GM23338 (cell line): ENCODE results near the gene HHAT.

Experiments used
- CREB1 ChIP-seq: fragments of 250-450 bp; sonication (Bioruptor Pico); IDR thresholded peaks from 2 replicates; pipeline ENCODE4 v1.5.0; 2020; ENCODE audit warnings: low read depth, mild to moderate bottlenecking, moderate library complexity
- CTCF ChIP-seq, 2 experiments: fragments of 200-600 bp in 1 of 2; sonication (generic) in 1 of 2; conservative IDR thresholded peaks; 2 replicates each; pipeline versions ENCODE4 v1.5.1 to v1.6.1; 2016 to 2017; ENCODE audit warnings: antibody characterized with exemption in 2 of 2, low read depth in 2 of 2, mild to moderate bottlenecking in 2 of 2, moderate library complexity in 1 of 2
- ETS1 ChIP-seq: IDR thresholded peaks from 2 replicates; pipeline ENCODE4 v1.6.1; 2016; ENCODE audit warnings: antibody characterized with exemption
- EZH2 ChIP-seq: fragments of 200-600 bp; sonication (generic); IDR thresholded peaks from one replicate; pipeline ENCODE4 v1.8.0; 2017; ENCODE audit warnings: antibody characterized with exemption, mild to moderate bottlenecking, low read depth; ENCODE audit not compliant: unreplicated experiment
- EZH2phosphoT487 ChIP-seq: fragments of 200-600 bp; sonication (generic); IDR thresholded peaks from one replicate; pipeline ENCODE4 v1.8.1; 2018; ENCODE audit warnings: antibody characterized with exemption; ENCODE audit not compliant: unreplicated experiment
- JUNB ChIP-seq: IDR thresholded peaks from one replicate; pipeline ENCODE4 v1.6.1; 2016; ENCODE audit warnings: antibody characterized with exemption; ENCODE audit not compliant: unreplicated experiment
- NANOG ChIP-seq: IDR thresholded peaks from 2 replicates; pipeline ENCODE4 v1.6.1; 2016; ENCODE audit warnings: antibody characterized with exemption, borderline replicate concordance
- POLR2AphosphoS5 ChIP-seq: IDR thresholded peaks from 2 replicates; pipeline ENCODE4 v1.6.1; 2016; ENCODE audit warnings: antibody characterized with exemption, low read depth
- REST ChIP-seq: IDR thresholded peaks from one replicate; pipeline ENCODE4 v1.6.1; 2018; ENCODE audit warnings: antibody characterized with exemption; ENCODE audit not compliant: unreplicated experiment
- STAT1 ChIP-seq: IDR thresholded peaks from one replicate; pipeline ENCODE4 v1.6.1; 2016; ENCODE audit warnings: antibody characterized with exemption; ENCODE audit not compliant: unreplicated experiment
- ZNF114 ChIP-seq: fragments of 250-450 bp; sonication (Bioruptor Pico); IDR thresholded peaks from 2 replicates; pipeline ENCODE4 v1.5.0; 2020; ENCODE audit warnings: mild to moderate bottlenecking, moderate library complexity
- ZNF331 ChIP-seq: fragments of 250-450 bp; sonication (Bioruptor Pico); IDR thresholded peaks from 2 replicates; pipeline ENCODE4 v1.5.0; 2020; ENCODE audit warnings: low read depth, mild to moderate bottlenecking, moderate library complexity
- ZNF462 ChIP-seq: fragments of 250-450 bp; sonication (Bioruptor Pico); IDR thresholded peaks from 2 replicates; pipeline ENCODE4 v1.5.0; 2020; ENCODE audit warnings: mild to moderate bottlenecking, moderate library complexity

GRCh38 chr1:210700083-210700482, 371.4 kb downstream of the HHAT start:
- no peak for TF ChIP-seq CTCF (conservative IDR thresholded peaks at IDR 0.05; ENCODE audit: low read depth in 2 of 2)
- TF ChIP-seq STAT1, result no peak
- no peak for TF ChIP-seq EZH2phosphoT487
- no peak for TF ChIP-seq POLR2AphosphoS5
- TF ChIP-seq NANOG, result no peak
- TF ChIP-seq EZH2, result no peak
- TF ChIP-seq JUNB, result no peak
- TF ChIP-seq REST, result no peak
- no peak for TF ChIP-seq ETS1
- no peak for TF ChIP-seq ZNF331
- TF ChIP-seq CREB1 (CRISPR knock-in tag), result no peak
- TF ChIP-seq ZNF114 (CRISPR knock-in tag), result no peak
- no peak for TF ChIP-seq ZNF462 (CRISPR knock-in tag)
